ENCODE results near the gene FZD8. TPM values are rescaled to one million over a fixed set of nuclear protein-coding genes. Genes with fewer than 3 reads are reported as not detected.
"Not testable (repeated sequence)": the region's sequence is repeated elsewhere in the genome, so short reads cannot be mapped to it uniquely, and the experiment has no call there.

Gene FZD8
- total RNA-seq = 0.38 and 0.56 TPM in 2 replicates

DNA sequence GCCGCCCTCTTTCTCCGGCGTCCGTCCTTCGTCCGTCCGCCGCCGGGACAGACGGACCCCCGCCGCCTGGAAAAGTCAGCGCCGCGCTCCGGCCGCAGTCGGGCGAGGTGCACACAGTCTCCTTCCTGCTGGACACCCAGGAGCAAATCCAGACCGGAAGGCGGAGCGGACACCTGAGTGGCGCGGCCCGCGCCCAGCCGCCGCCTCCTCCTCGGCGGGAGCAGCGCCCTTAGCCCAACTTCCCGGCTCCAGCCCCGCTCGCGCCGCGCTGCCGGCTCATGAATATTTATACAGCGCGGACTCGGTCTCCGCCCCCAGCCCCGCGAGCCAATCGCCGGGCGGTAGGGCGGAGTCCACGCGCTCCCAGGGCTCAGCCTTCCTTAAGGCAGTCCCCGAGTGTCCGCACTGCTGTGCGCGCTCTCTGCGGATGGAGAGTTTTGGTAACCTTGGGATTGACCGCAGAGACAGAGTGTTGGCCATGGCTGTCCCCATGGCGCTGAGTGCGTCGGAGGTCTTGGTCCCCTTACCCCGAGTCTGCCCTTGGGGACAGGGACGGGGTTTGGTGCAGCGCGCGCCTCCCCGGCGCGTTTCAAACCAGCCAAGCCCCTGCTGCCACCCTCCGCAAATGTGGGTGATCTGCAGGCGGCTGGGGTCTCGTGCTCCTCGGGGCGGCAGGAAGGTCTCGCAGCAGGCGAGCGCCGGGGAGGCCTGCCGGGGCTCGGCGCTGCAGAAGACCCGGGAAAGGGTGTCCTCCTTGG is at the start of gene FZD8:
FZD8 (minus strand) TSS at position 262 of the 758 bp plus-strand sequence. CDS start 867 bp downstream, outside the sequence.
- Mint-ChIP-seq H3K4me3 (peak within 1 kb of the TSS; percentile 82), H3K36me3 (ENCODE audit: low read depth) (no peaks in the 10 kb centered on the region), H3K4me1 (peaks cover 11% of the 10 kb centered on the region), H3K27ac (no peak within 1 kb of the TSS), H3K9me3 (no peaks in the 10 kb centered on the region), H3K27me3 (peaks cover 67% of the 10 kb centered on the region)
- intact Hi-C loops (cut with micrococcal nuclease) = loop anchor here (5.0 kb wide), 2 partner anchors 520 to 1240 kb away; no protein-coding TSS in a partner anchor
- peak; percentile 91 for DNase-seq

DNA sequence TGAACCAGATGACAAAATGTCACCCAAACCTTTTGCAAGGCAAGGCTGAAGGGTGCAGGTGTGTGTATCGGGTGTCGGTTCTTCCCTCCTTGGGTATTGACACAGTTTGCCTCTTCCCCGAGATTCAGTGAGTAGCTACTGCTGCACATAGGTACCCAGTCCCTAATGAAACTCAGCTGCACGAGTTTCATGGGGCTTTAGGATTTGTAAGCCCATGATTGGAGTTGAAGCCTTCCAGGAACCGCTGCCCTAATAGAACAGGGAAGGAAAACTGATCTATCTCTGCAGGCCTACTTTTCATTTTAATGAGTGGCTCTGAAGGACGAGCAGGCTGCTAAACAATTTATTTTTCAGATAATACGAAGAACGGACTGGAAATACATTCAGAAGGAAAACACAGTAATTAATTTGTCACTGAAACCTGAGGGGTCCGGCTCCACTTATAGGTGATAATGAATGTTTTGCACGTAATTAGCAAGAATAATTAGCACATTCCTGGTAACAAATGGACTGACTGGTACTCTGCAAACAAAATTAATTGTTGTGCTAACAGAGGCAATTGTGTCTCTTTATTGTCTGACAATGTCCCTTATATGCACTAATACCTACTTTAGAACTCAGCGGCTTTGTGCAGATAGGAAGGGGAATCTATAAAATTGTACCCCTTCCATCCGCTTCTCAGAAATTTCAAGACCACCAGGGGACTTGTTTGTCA is 49.6 kb upstream of the FZD8 start:
- no peaks in the 10 kb centered on the region for H3K4me1 Mint-ChIP-seq
- intact Hi-C loops (cut with micrococcal nuclease) = no loop called here
- no peaks in the 10 kb centered on the region for H3K9me3 Mint-ChIP-seq
- no peaks in the 10 kb centered on the region for H3K36me3 Mint-ChIP-seq (ENCODE audit: low read depth)
- no peaks in the 10 kb centered on the region for H3K27me3 Mint-ChIP-seq
- DNase-seq = no peak
- no peak overlapping the region for H3K27ac Mint-ChIP-seq
- no peak overlapping the region for H3K4me3 Mint-ChIP-seq

DNA sequence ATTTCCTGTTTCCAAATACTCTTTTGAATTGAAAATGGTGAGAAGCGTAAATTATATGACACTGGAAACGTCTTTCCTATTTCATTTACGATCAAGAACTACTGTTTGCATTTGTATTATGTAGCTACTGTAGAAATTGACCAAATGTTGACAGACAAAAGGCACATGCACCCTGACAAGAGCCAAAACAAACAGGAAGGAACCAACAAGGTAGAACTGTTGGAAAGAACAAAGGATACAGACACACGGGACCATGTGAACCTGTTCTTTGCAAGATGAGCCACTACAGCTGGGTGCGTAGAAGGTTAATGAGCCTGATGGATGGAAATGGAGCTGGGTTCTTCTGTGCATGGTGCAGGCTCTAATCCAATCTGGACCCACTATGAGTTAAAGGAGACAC is 48.4 kb upstream of the FZD8 start:
- Mint-ChIP-seq H3K9me3 (no peaks in the 10 kb centered on the region), H3K4me3 (no peak overlapping the region), H3K36me3 (ENCODE audit: low read depth) (no peaks in the 10 kb centered on the region), H3K4me1 (no peaks in the 10 kb centered on the region), H3K27me3 (no peaks in the 10 kb centered on the region), H3K27ac (no peak overlapping the region)
- intact Hi-C loops (cut with micrococcal nuclease) = no loop called here
- no peak for DNase-seq

- H3K27ac Mint-ChIP-seq; H3K36me3 Mint-ChIP-seq (ENCODE audit: low read depth); H3K4me3 Mint-ChIP-seq; H3K27me3 Mint-ChIP-seq; DNase-seq; intact Hi-C loops (cut with micrococcal nuclease); H3K4me1 Mint-ChIP-seq; H3K9me3 Mint-ChIP-seq: not testable (repeated sequence)
These were observed 43.8 kb upstream of the FZD8 start for GRCh38 chr10:35685858-35686257.

GRCh38 chr10:35685402-35685801 is 43.3 kb upstream of the FZD8 start:
- H3K4me3 Mint-ChIP-seq = no peak overlapping the region
- H3K9me3 Mint-ChIP-seq = no peaks in the 10 kb centered on the region
- no peak overlapping the region for H3K27ac Mint-ChIP-seq
- no peaks in the 10 kb centered on the region for H3K4me1 Mint-ChIP-seq
- intact Hi-C loops (cut with micrococcal nuclease) = no loop called here
- DNase-seq = no peak
- H3K27me3 Mint-ChIP-seq = no peaks in the 10 kb centered on the region
- no peaks in the 10 kb centered on the region for H3K36me3 Mint-ChIP-seq (ENCODE audit: low read depth)

DNA sequence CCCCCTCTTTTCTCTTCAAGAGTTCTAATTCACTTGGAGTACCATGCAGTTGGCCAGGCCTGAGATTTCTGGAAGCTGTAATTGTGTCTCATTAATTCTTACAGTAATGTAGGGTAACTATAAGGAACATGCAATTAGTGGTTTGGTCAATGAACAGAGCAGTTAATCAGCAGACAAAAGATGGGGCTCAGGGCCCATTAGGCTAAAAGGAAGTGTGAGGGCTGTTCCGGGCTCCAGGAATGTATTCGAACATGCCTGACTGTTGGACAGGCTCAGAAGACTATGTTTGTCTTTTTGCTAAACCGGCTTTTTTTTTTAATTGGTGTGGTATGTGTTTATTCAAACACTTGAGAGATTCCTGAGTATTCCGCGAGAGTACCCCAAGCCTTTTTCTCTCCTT is 42.5 kb upstream of the FZD8 start:
- Mint-ChIP-seq H3K9me3 (no peaks in the 10 kb centered on the region), H3K27me3 (no peaks in the 10 kb centered on the region), H3K27ac (no peak overlapping the region), H3K36me3 (ENCODE audit: low read depth) (no peaks in the 10 kb centered on the region), H3K4me1 (no peaks in the 10 kb centered on the region), H3K4me3 (no peak overlapping the region)
- no peak for DNase-seq
- intact Hi-C loops (cut with micrococcal nuclease) = no loop called here

- Mint-ChIP-seq H3K9me3 (no peaks in the 10 kb centered on the region), H3K27me3 (no peaks in the 10 kb centered on the region), H3K4me3 (no peak overlapping the region), H3K27ac (no peak overlapping the region), H3K4me1 (no peaks in the 10 kb centered on the region), H3K36me3 (ENCODE audit: low read depth) (no peaks in the 10 kb centered on the region)
- DNase-seq = no peak
- intact Hi-C loops (cut with micrococcal nuclease) = no loop called here
These were observed 33.8 kb upstream of the FZD8 start for GRCh38 chr10:35675846-35676245.

DNA sequence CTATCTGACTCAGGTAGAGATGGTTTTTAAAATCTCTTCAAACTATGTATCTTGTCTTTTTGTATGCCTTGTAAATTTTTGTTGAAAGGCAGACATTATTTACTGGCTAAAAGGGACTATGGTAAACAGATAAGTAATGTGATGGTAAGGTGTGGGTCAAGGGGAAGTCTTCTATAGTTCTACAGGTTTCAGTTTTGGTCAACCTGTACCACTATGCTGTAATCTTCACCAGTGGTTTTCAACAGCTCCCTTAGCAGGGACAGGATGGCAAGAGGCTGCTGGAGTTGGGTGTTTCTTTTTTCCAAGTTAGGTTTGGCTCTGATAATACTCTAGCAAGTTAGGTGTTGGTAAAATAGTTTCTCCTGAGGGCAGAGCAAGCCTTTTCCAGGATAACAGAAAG is 32.7 kb upstream of the FZD8 start:
- Mint-ChIP-seq H3K4me3 (no peak overlapping the region), H3K4me1 (no peaks in the 10 kb centered on the region), H3K27ac (no peak overlapping the region), H3K36me3 (ENCODE audit: low read depth) (no peaks in the 10 kb centered on the region), H3K27me3 (no peaks in the 10 kb centered on the region), H3K9me3 (no peaks in the 10 kb centered on the region)
- no peak for DNase-seq
- intact Hi-C loops (cut with micrococcal nuclease) = no loop called here

GRCh38 chr10:35668865-35669650 is 27.0 kb upstream of the FZD8 start:
- Mint-ChIP-seq H3K4me3 (no peak overlapping the region), H3K27ac (no peak overlapping the region), H3K36me3 (ENCODE audit: low read depth) (peaks cover 3% of the 10 kb centered on the region), H3K9me3 (peaks cover 13% of the 10 kb centered on the region), H3K27me3 (no peaks in the 10 kb centered on the region), H3K4me1 (no peaks in the 10 kb centered on the region)
- no peak for DNase-seq
- intact Hi-C loops (cut with micrococcal nuclease) = no loop called here

GRCh38 chr10:35667971-35668370 is 25.9 kb upstream of the FZD8 start:
- Mint-ChIP-seq H3K27ac (no peak overlapping the region), H3K9me3 (peaks cover 13% of the 10 kb centered on the region), H3K4me1 (no peaks in the 10 kb centered on the region), H3K27me3 (no peaks in the 10 kb centered on the region), H3K4me3 (no peak overlapping the region), H3K36me3 (ENCODE audit: low read depth) (peaks cover 3% of the 10 kb centered on the region)
- no peak for DNase-seq
- intact Hi-C loops (cut with micrococcal nuclease) = no loop called here

- no peak overlapping the region for H3K27ac Mint-ChIP-seq
- no peaks in the 10 kb centered on the region for H3K27me3 Mint-ChIP-seq
- H3K4me3 Mint-ChIP-seq = no peak overlapping the region
- H3K4me1 Mint-ChIP-seq = no peaks in the 10 kb centered on the region
- DNase-seq = no peak
- peaks cover 13% of the 10 kb centered on the region for H3K9me3 Mint-ChIP-seq
- H3K36me3 Mint-ChIP-seq (ENCODE audit: low read depth) = peaks cover 3% of the 10 kb centered on the region
- intact Hi-C loops (cut with micrococcal nuclease) = no loop called here
These were observed 25.3 kb upstream of the FZD8 start for GRCh38 chr10:35667270-35667889.

GRCh38 chr10:35661236-35661635 is 19.1 kb upstream of the FZD8 start:
- peaks cover 3% of the 10 kb centered on the region for H3K9me3 Mint-ChIP-seq
- intact Hi-C loops (cut with micrococcal nuclease) = no loop called here
- H3K4me3 Mint-ChIP-seq = no peak overlapping the region
- no peak overlapping the region for H3K27ac Mint-ChIP-seq
- no peak for DNase-seq
- no peaks in the 10 kb centered on the region for H3K36me3 Mint-ChIP-seq (ENCODE audit: low read depth)
- H3K27me3 Mint-ChIP-seq = peaks cover 6% of the 10 kb centered on the region
- H3K4me1 Mint-ChIP-seq = no peaks in the 10 kb centered on the region

DNA sequence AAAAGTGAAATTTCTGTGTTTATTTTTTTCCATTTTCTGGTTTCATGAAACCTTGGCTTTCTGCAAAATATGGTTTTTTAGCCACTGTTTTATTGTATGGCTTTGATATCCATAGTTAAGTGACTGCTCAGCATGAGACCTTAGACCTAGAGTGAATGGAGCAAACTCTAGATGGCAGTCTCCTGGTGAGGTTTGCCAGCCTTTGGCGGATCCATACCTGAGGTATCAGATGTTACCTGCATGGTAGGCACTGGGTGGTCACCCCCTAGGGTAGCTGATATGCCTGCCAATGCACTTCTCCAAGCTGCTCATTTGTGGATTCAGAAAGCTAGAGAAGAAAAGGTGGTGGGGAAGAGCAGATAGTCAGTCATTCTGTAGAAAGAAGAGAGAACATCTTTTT is 17.4 kb upstream of the FZD8 start:
- no peaks in the 10 kb centered on the region for H3K36me3 Mint-ChIP-seq (ENCODE audit: low read depth)
- H3K27me3 Mint-ChIP-seq = peaks cover 10% of the 10 kb centered on the region
- H3K4me3 Mint-ChIP-seq = no peak overlapping the region
- intact Hi-C loops (cut with micrococcal nuclease) = no loop called here
- H3K27ac Mint-ChIP-seq = no peak overlapping the region
- no peaks in the 10 kb centered on the region for H3K4me1 Mint-ChIP-seq
- no peak for DNase-seq
- peaks cover 3% of the 10 kb centered on the region for H3K9me3 Mint-ChIP-seq

DNA sequence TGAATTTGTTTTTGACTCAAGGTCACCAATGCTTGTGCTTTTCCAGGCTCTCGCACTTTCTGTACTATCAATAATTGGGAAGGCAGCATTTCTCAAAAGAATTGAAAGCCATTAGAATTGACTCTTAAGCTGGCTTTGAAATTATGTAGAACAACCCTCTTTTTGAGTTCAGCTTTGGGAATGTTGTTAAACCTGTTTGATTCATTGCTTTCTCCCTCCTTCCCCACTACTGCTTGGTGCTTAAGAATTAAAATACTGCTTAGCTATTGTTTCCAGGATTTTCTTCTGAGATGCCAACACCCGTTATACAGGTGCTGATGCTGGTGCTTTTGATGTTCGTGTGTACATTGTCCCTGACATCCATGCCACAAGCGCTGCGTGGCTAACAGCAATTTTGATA is 15.5 kb upstream of the FZD8 start:
- Mint-ChIP-seq H3K4me1 (no peaks in the 10 kb centered on the region), H3K27me3 (peaks cover 10% of the 10 kb centered on the region), H3K36me3 (ENCODE audit: low read depth) (no peaks in the 10 kb centered on the region), H3K9me3 (peaks cover 3% of the 10 kb centered on the region), H3K27ac (no peak overlapping the region), H3K4me3 (no peak overlapping the region)
- DNase-seq = no peak
- intact Hi-C loops (cut with micrococcal nuclease) = no loop called here

All from activated CD4-positive, alpha-beta T cell treated with anti-CD3 and anti-CD28 coated beads, Interleukin-2, amount 10 ng/mL, durations not matched to agents 24 days and 14 days (primary cell).